H1 (cell line): ENCODE measurements around the gene NEK11. TPM values are rescaled to one million over a fixed set of nuclear protein-coding genes. Genes with fewer than 3 reads are reported as not detected.

ENCODE experiments used
- CTCF ChIA-PET: fragments of 300-600 bp; sonication (Branson Sonifier 250); formaldehyde crosslinking; loops from one replicate; lab custom pipeline; 2021; ENCODE audit not compliant: partially characterized antibody; lab: Charles Lee
- POLR2A ChIA-PET: fragments of 300-600 bp; sonication (Branson Sonifier 250); formaldehyde crosslinking; loops from one replicate; lab custom pipeline; 2021; ENCODE audit warnings: inconsistent platforms; ENCODE audit not compliant: partially characterized antibody; lab: Charles Lee
- DNase-seq, 2 experiments: peaks; one replicate each; pipeline versions ENCODE4 v3.0.0 to v3.0.0-alpha.2; 2010 to 2022; ENCODE audit warnings: low spot score in 2 of 2, low read depth in 1 of 2, mixed read lengths in 1 of 2
- FAIRE-seq: peaks from 2 replicates; lab custom pipeline; 2011; peaks lifted over from hg19 to GRCh38; lab: Jason Lieb, UNC
- H2AFZ ChIP-seq: 2 replicates; pipeline ENCODE4 v1.8.1; 2012; ENCODE audit warnings: low read length, inconsistent platforms
- H2AK5ac ChIP-seq: 2 replicates; pipeline ENCODE4 v1.6.1; 2013; ENCODE audit warnings: low read depth, low read length
- H2BK120ac ChIP-seq: replicated peaks from 2 replicates; pipeline ENCODE3; 2013; ENCODE audit warnings: low read depth, low read length, inconsistent platforms
- H2BK12ac ChIP-seq: 2 replicates; pipeline ENCODE4 v1.6.1; 2013; ENCODE audit warnings: low read depth, low read length
- H2BK15ac ChIP-seq: 2 replicates; pipeline ENCODE4 v1.6.1; 2013; ENCODE audit warnings: low read length
- H2BK20ac ChIP-seq: 2 replicates; pipeline ENCODE4 v1.6.1; 2013; ENCODE audit warnings: low read length
- H2BK5ac ChIP-seq: 2 replicates; pipeline ENCODE4 v1.6.1; 2013; ENCODE audit warnings: low read depth, low read length
- H3K14ac ChIP-seq: 2 replicates; pipeline ENCODE4 v1.6.1; 2013; ENCODE audit warnings: inconsistent platforms; ENCODE audit not compliant: insufficient read length
- H3K18ac ChIP-seq: 2 replicates; pipeline ENCODE4 v1.6.1; 2013; ENCODE audit warnings: low read length; ENCODE audit errors: extremely low read depth
- H3K23ac ChIP-seq: 2 replicates; pipeline ENCODE4 v1.6.1; 2013; ENCODE audit warnings: inconsistent platforms; ENCODE audit not compliant: insufficient read length
- H3K23me2 ChIP-seq: 2 replicates; pipeline ENCODE4 v1.6.1; 2013; ENCODE audit warnings: low read depth, low read length
- H3K27ac ChIP-seq: 2 replicates; pipeline ENCODE4 v1.6.1; 2011; ENCODE audit warnings: low read depth, low read length, inconsistent platforms
- H3K27me3 ChIP-seq, 4 experiments: replicated peaks in 1 of 4; 1 replicate in 1 of 4; 2 replicates in 3 of 4; pipeline versions ENCODE4 v1.6.1 to v1.8.1; 2011 to 2013; ENCODE audit warnings: low read length in 3 of 4, mild to moderate bottlenecking in 3 of 4, inconsistent platforms in 2 of 4, mixed read lengths in 2 of 4, moderate library complexity in 1 of 4; ENCODE audit not compliant: control insufficient read depth in 3 of 4, insufficient read depth in 3 of 4; ENCODE audit errors: extremely low read depth in 1 of 4
- H3K36me3 ChIP-seq, 4 experiments: 2 replicates each; pipeline versions ENCODE4 v1.6.1 to v1.8.1; 2011 to 2013; ENCODE audit warnings: mild to moderate bottlenecking in 4 of 4, low read length in 3 of 4, moderate library complexity in 2 of 4, control low read depth in 1 of 4, inconsistent platforms in 1 of 4; ENCODE audit not compliant: insufficient read depth in 4 of 4, control insufficient read depth in 2 of 4
- H3K4ac ChIP-seq: replicated peaks from 2 replicates; pipeline ENCODE3; 2013; ENCODE audit warnings: low read length, low read depth, mixed read lengths, inconsistent platforms; ENCODE audit not compliant: insufficient read length
- H3K4me1 ChIP-seq, 4 experiments: replicated peaks in 1 of 4; 1 replicate in 1 of 4; 2 replicates in 3 of 4; pipeline versions ENCODE4 v1.6.1 to v1.8.1; 2011 to 2013; ENCODE audit warnings: low read length in 3 of 4, inconsistent platforms in 2 of 4, mixed read lengths in 1 of 4; ENCODE audit not compliant: insufficient read depth in 4 of 4, control insufficient read depth in 3 of 4
- H3K4me2 ChIP-seq, 2 experiments: 2 replicates each; pipeline versions ENCODE4 v1.6.1 to v1.8.1; 2011 to 2013; ENCODE audit warnings: low read depth in 2 of 2, low read length in 2 of 2, control low read depth in 1 of 2, inconsistent platforms in 1 of 2, mild to moderate bottlenecking in 1 of 2; ENCODE audit not compliant: insufficient read depth in 1 of 2
- H3K4me3 ChIP-seq, 4 experiments: fragments of 200-600, 300-600 bp in 1 of 4; sonication (generic), shearing (Covaris generic), sonication (Bioruptor Twin) in 1 of 4; 2 replicates each; pipeline versions ENCODE4 v1.5.1 to v1.8.1; 2011 to 2016; ENCODE audit warnings: low read length in 4 of 4, low read depth in 3 of 4, control low read depth in 2 of 4, inconsistent platforms in 2 of 4, mild to moderate bottlenecking in 2 of 4, mixed read lengths in 1 of 4, moderate library complexity in 1 of 4; ENCODE audit not compliant: insufficient read depth in 2 of 4; ENCODE audit errors: extremely low read depth in 1 of 4
- H3K56ac ChIP-seq: replicated peaks from 2 replicates; pipeline ENCODE3; 2013; ENCODE audit warnings: low read depth, mild to moderate bottlenecking, mixed read lengths, low read length, inconsistent platforms; ENCODE audit not compliant: insufficient read length
- H3K79me1 ChIP-seq: 2 replicates; pipeline ENCODE4 v1.6.1; 2013; ENCODE audit warnings: low read depth, low read length, control low read depth
- H3K79me2 ChIP-seq, 2 experiments: 2 replicates each; pipeline versions ENCODE4 v1.6.1 to v1.8.1; 2012 to 2013; ENCODE audit warnings: low read length in 2 of 2, mild to moderate bottlenecking in 2 of 2, inconsistent platforms in 1 of 2; ENCODE audit not compliant: insufficient read depth in 2 of 2, control insufficient read depth in 1 of 2
- H3K9ac ChIP-seq, 4 experiments: replicated peaks in 1 of 4; 1 replicate in 1 of 4; 2 replicates in 3 of 4; pipeline versions ENCODE4 v1.6.1 to v1.8.1; 2011 to 2013; ENCODE audit warnings: low read depth in 3 of 4, low read length in 3 of 4, control low read depth in 2 of 4, mild to moderate bottlenecking in 2 of 4, moderate library complexity in 2 of 4, inconsistent platforms in 1 of 4; ENCODE audit errors: extremely low read depth in 1 of 4
- H3K9me3 ChIP-seq, 2 experiments: 2 replicates each; pipeline versions ENCODE4 v1.6.1 to v1.8.1; 2012 to 2013; ENCODE audit warnings: mild to moderate bottlenecking in 2 of 2, moderate library complexity in 2 of 2, control low read depth in 1 of 2, inconsistent platforms in 1 of 2, low read depth in 1 of 2, low read length in 1 of 2, mixed read lengths in 1 of 2; ENCODE audit not compliant: insufficient read depth in 2 of 2
- H4K20me1 ChIP-seq, 2 experiments: replicated peaks in 1 of 2; 2 replicates each; pipeline versions ENCODE3 to v1.8.1; 2011 to 2013; ENCODE audit warnings: inconsistent platforms in 2 of 2, low read length in 2 of 2, mild to moderate bottlenecking in 1 of 2; ENCODE audit not compliant: insufficient read depth in 2 of 2, control insufficient read depth in 1 of 2
- H4K5ac ChIP-seq: 2 replicates; pipeline ENCODE4 v1.6.1; 2013; ENCODE audit warnings: low read length, low read depth, mixed read lengths, inconsistent platforms; ENCODE audit not compliant: insufficient read length
- H4K8ac ChIP-seq: 2 replicates; pipeline ENCODE4 v1.8.0; 2013; ENCODE audit warnings: mild to moderate bottlenecking, moderate library complexity, low read length, inconsistent platforms; ENCODE audit not compliant: insufficient read depth; ENCODE audit errors: extremely low read depth
- H4K91ac ChIP-seq: replicated peaks from 2 replicates; pipeline ENCODE3; 2013; ENCODE audit warnings: low read length, mixed read lengths, inconsistent platforms; ENCODE audit not compliant: insufficient read length
- CHD1 ChIP-seq: IDR thresholded peaks from 2 replicates; pipeline ENCODE4 v1.6.1; 2012; ENCODE audit warnings: low read depth, low read length, improper control_type of control experiment
- HDAC2 ChIP-seq, 2 experiments: fragments of 300-600 bp in 1 of 2; sonication (generic) in 1 of 2; IDR thresholded peaks; 2 replicates each; pipeline ENCODE4 v1.6.1; 2011 to 2012; ENCODE audit warnings: low read depth in 2 of 2, low read length in 2 of 2, mild to moderate bottlenecking in 2 of 2, moderate library complexity in 2 of 2, borderline replicate concordance in 1 of 2, inconsistent platforms in 1 of 2
- NRF1 ChIP-seq: IDR thresholded peaks from 2 replicates; pipeline ENCODE4 v1.6.1; 2011; ENCODE audit warnings: mild to moderate bottlenecking, low read depth, low read length, improper control_type of control experiment
- WGBS, 2 experiments: shearing (Covaris generic) in 1 of 2; methylation state at CpG; one replicate each; pipeline versions ENCODE4 v1.1.6 to v1.1.7; 2013 to 2015; ENCODE audit warnings: low lambda C conversion rate in 2 of 2, mixed read lengths in 2 of 2, inconsistent platforms in 1 of 2, low coverage in 1 of 2, missing lambda C conversion rate in 1 of 2; ENCODE audit not compliant: insufficient replicate concordance in 2 of 2, insufficient coverage in 1 of 2, insufficient read length in 1 of 2; ENCODE audit errors: extremely low coverage in 1 of 2, missing lambda C conversion rate in 1 of 2; 5-methylcytosine and 5-hydroxymethylcytosine counted together
- polyA plus RNA-seq, 7 experiments: library from polyadenylated mRNA; depleted of rRNA in 3 of 7; stranded (reverse) in 5 of 7; unstranded in 2 of 7; fragments of >200 nt in 5 of 7; fragments of 200-250 nt in 2 of 7; gene quantifications; 1 replicate in 5 of 7; 2 replicates in 1 of 7; 4 replicates in 1 of 7; pipeline versions ENCODE4 v1.2.1 to v1.2.3, GENCODE V29; 2011 to 2013; ENCODE audit warnings: missing spikeins in 2 of 7, mixed read lengths in 2 of 7
- total RNA-seq: library from RNA; stranded (reverse); fragmentation: NEBNext Ultra II Directional; extraction: Animal tissue kit (Norgen Biotek cat#: 25700); gene quantifications from 2 replicates; pipeline ENCODE4 v1.2.1, GENCODE V29; 2021

Gene NEK11
- total and polyA plus RNA-seq, 2 of the 8 experiments (the other 6 are each of a cell fraction or from before 2014, with no cell fraction given): 0.60 TPM; not detected in 1

DNA sequence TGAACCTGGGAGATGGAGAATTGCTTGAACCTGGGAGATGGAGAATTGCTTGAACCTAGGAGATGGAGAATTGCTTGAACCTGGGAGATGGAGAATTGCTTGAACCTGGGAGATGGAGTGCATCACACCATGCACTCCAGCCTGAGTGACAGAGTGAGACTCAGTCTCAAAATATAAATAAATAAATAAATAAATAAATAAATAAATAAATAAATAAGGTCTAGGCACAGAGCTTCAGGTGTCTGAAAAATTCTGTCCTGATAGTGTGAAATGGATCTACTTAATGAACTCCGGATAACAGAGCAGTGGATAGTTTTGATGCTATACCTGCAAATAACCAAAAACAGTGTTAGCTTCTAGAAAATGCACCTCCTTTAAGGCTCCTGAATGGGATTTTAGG, 330.6 kb downstream of the NEK11 start:
- H3K79me1 ChIP-seq: no peaks in the 10 kb centered on the region
- H3K79me2 ChIP-seq: no peaks in the 10 kb centered on the region
- no peak overlapping the region for H3K4me2 ChIP-seq
- TF ChIP-seq NRF1: no peak
- no peak for TF ChIP-seq CHD1
- TF ChIP-seq HDAC2 (IDR thresholded peaks at IDR 0.05; ENCODE audit: borderline replicate concordance in 1 of 2, low read depth in 2 of 2, low read length in 2 of 2): no peak
- TF ChIP-seq, all 59 proteins: peak for 0
- Histone ChIP-seq H3K23ac (no peak overlapping the region), H3K9ac (no peak overlapping the region), H2BK12ac (no peak overlapping the region), H4K20me1 (no peaks in the 10 kb centered on the region), H3K18ac (no peak overlapping the region), H3K4me1 (peaks cover 2 to 4% (median 3%) of the 10 kb centered on the region in 4 experiments; a peak in 3 of 7 replicates), H2BK120ac (no peak overlapping the region), H3K36me3 (no peaks in the 10 kb centered on the region), H3K9me3 (no peaks in the 10 kb centered on the region), H4K8ac (no peak overlapping the region), H4K91ac (no peak overlapping the region), H3K4me3 (no peak overlapping the region), H2BK20ac (no peak overlapping the region), H2AK5ac (no peak overlapping the region), H3K14ac (no peak overlapping the region), H4K5ac (no peak overlapping the region), H2BK5ac (no peak overlapping the region), H2BK15ac (no peak overlapping the region), H3K56ac (no peak overlapping the region), H3K23me2 (peaks cover 5% of the 10 kb centered on the region; the same call in 1 of the 2 replicates), H3K4ac (no peak overlapping the region), H3K27ac (no peak overlapping the region), H2AFZ (no peak overlapping the region), H3K27me3 (no peaks in the 10 kb centered on the region)
- no peak for DNase-seq
- ChIA-PET CTCF (interaction anchor here (0.7 kb wide), 1 partner anchor 18 kb away, joined by 4 read pairs; no protein-coding TSS in a partner anchor), POLR2A (interaction anchor here (1.1 kb wide), 1 partner anchor 27 kb away, joined by 3 read pairs; no protein-coding TSS in a partner anchor)
- no peak for FAIRE-seq
- WGBS, 2 experiments: 93% methylated on average over 1 of the region's 1 CpG; no CpG with 5 or more reads in 1 of the 2 experiments
